Peyer's patch (tissue), 4 donors: ENCODE measurements around the gene CAPRIN1. TPM values are rescaled to one million over a fixed set of nuclear protein-coding genes. Genes with fewer than 3 reads are reported as not detected.
A peak's percentile ranks its signal among the peaks of the same experiment; 100 is the strongest.

Experiments
- DNase-seq, 3 donors: peaks; one replicate each; pipeline ENCODE4 v3.0.0-alpha.2; 2017 to 2019
- H3K27ac ChIP-seq, 4 donors: fragments of 200-600 bp; sonication (generic); one replicate each; pipeline ENCODE4 v1.5.1; 2016 to 2019
- H3K27me3 ChIP-seq, 2 donors: fragments of 200-600 bp; sonication (generic); one replicate each; pipeline ENCODE4 v1.5.1; 2019
- H3K36me3 ChIP-seq, 3 donors: fragments of 200-600 bp; sonication (generic); one replicate each; pipeline ENCODE4 v1.5.1; 2016 to 2019
- H3K4me1 ChIP-seq, 4 donors: fragments of 200-600 bp; sonication (generic); one replicate each; pipeline ENCODE4 v1.5.1; 2016 to 2019
- H3K4me3 ChIP-seq, 4 donors: fragments of 200-600 bp; sonication (generic); 1 replicate in 3 of 4; 2 replicates in 1 of 4; pipeline ENCODE4 v1.5.1; 2016 to 2019; ENCODE audit warnings: mild to moderate bottlenecking in 1 of 4
- H3K9me3 ChIP-seq, 4 donors: fragments of 200-600 bp; sonication (generic); one replicate each; pipeline ENCODE4 v1.5.1; 2016 to 2019; ENCODE audit warnings: mild to moderate bottlenecking in 1 of 4
- POLR2A ChIP-seq, 2 donors: fragments of 450-650 bp; IDR thresholded peaks; one replicate each; pipeline ENCODE4 v1.5.1; 2017; ENCODE audit warnings: antibody characterized with exemption in 2 of 2, mild to moderate bottlenecking in 2 of 2, moderate library complexity in 2 of 2
- total RNA-seq, 4 donors: library from RNA; depleted of rRNA; stranded (reverse); fragments of >200 nt; gene quantifications; one replicate each; pipeline ENCODE4 v1.1.0, GENCODE V29; 2016
- TF ChIP-seq, protein P1 (sequence below), 6 experiments: fragments of 450-650 bp in 4 of 6; fragments of 200-600 bp in 2 of 6; sonication (generic) in 1 of 6; IDR thresholded peaks; one replicate each; pipeline ENCODE4 v1.5.1; 2017 to 2019; ENCODE audit warnings: antibody characterized with exemption in 6 of 6, mild to moderate bottlenecking in 3 of 6, moderate library complexity in 1 of 6

The CAPRIN1 gene
- total RNA-seq, 4 donors from 2014 or later = 107 to 158 (median 142) TPM

DNA sequence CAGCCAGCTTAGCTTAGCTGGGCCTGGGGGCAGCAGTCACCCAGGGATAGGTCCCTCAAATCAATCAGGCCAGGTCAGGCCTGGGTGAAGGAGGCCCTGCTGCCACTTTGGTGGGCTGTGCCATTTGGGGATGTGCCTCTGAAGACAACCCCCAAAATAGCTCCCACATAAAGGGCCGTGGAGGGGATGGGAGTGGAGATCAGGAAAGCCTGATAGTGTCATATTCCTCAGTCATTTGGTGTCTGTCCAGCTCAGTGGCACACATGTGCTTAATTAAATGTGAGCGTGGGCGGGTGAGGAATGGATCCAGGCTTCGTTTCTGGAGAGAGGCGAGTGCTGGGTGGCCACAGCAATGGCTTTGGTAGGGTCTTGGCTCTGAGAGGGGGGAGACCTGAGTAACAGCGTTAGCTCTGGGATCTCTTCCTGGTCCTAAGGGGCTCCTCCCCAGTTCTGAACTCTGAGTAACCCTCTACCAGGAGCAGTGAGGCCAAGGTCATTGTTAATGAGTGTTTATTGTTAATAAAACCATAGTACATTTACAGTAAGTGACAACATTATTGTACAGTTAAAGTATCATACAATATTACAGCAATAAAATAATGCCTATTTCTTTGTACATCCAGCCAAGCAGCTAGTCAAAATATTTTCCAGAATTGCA lies 99.1 kb downstream of the CAPRIN1 start:
- Histone ChIP-seq H3K36me3 (peaks cover 0 to 47% (median 0%) of the 10 kb centered on the region in 3 donors), H3K27ac (peak overlapping the region in 1 of 4 donors; percentile 36), H3K4me1 (peaks cover 0 to 16% (median 2%) of the 10 kb centered on the region in 4 donors), H3K27me3 (no peaks in the 10 kb centered on the region), H3K4me3 (no peak overlapping the region), H3K9me3 (no peaks in the 10 kb centered on the region)
- no peak for DNase-seq
- TF ChIP-seq, protein P1, sequence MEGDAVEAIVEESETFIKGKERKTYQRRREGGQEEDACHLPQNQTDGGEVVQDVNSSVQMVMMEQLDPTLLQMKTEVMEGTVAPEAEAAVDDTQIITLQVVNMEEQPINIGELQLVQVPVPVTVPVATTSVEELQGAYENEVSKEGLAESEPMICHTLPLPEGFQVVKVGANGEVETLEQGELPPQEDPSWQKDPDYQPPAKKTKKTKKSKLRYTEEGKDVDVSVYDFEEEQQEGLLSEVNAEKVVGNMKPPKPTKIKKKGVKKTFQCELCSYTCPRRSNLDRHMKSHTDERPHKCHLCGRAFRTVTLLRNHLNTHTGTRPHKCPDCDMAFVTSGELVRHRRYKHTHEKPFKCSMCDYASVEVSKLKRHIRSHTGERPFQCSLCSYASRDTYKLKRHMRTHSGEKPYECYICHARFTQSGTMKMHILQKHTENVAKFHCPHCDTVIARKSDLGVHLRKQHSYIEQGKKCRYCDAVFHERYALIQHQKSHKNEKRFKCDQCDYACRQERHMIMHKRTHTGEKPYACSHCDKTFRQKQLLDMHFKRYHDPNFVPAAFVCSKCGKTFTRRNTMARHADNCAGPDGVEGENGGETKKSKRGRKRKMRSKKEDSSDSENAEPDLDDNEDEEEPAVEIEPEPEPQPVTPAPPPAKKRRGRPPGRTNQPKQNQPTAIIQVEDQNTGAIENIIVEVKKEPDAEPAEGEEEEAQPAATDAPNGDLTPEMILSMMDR (IDR thresholded peaks at IDR 0.05) = no peak
- no peak for TF ChIP-seq POLR2A (IDR thresholded peaks at IDR 0.05)

Other genes starting within 250 kb of the CAPRIN1 start
- 1 to 10 TPM; 5.1 to 9.1 (median 7.2) TPM for gene LMO2, start 159.7 kb upstream of the CAPRIN1 start, total RNA-seq
- gene NAT10, start 53.9 kb downstream of the CAPRIN1 start, total RNA-seq = 10 to 100 TPM; 13.3 to 56.9 (median 24.2) TPM